PC-9 (cell line): ENCODE results near the gene MCU. TPM values are rescaled to one million over a fixed set of nuclear protein-coding genes. Genes with fewer than 3 reads are reported as not detected.

ENCODE experiments used
- BruUV-seq: library from RNA; stranded (reverse); fragments of 400-500 nt; replicated peaks from 2 replicates; lab custom pipeline; 2021; lab: Mats Ljungman, UMichigan
- CTCF ChIA-PET: fragments of 300-600 bp; sonication (Branson Sonifier 250); formaldehyde crosslinking; loops from one replicate; lab custom pipeline; 2022; ENCODE audit warnings: antibody characterized with exemption; lab: Charles Lee
- POLR2A ChIA-PET: fragments of 300-600 bp; sonication (Branson Sonifier 250); formaldehyde crosslinking; loops from one replicate; lab custom pipeline; 2022; ENCODE audit warnings: antibody characterized with exemption; ENCODE audit not compliant: unreplicated experiment; lab: Charles Lee
- DNase-seq, 2 experiments: peaks; one replicate each; pipeline versions ENCODE4 v3.0.0 to v3.0.0-alpha.2; 2015 to 2022; ENCODE audit warnings: mixed read lengths in 1 of 2
- H2AFZ ChIP-seq: fragments of 200-600 bp; sonication (generic); 2 replicates; pipeline ENCODE4 v1.8.1; 2017; ENCODE audit warnings: antibody characterized with exemption
- H3F3A ChIP-seq: fragments of 200-600 bp; sonication (generic); 2 replicates; pipeline ENCODE4 v1.8.1; 2017; ENCODE audit warnings: antibody characterized with exemption, mild to moderate bottlenecking, low read depth; ENCODE audit not compliant: insufficient read depth
- H3K27ac ChIP-seq: fragments of 200-600 bp; sonication (generic); 2 replicates; pipeline ENCODE4 v1.6.1; 2016; ENCODE audit warnings: mixed run types
- H3K27me3 ChIP-seq: fragments of 200-600 bp; sonication (generic); 2 replicates; pipeline ENCODE4 v1.6.1; 2016; ENCODE audit warnings: low read depth, mixed run types; ENCODE audit not compliant: insufficient read depth
- H3K36me3 ChIP-seq: fragments of 200-600 bp; sonication (generic); 2 replicates; pipeline ENCODE4 v1.6.1; 2016; ENCODE audit warnings: low read depth, mixed run types
- H3K4me1 ChIP-seq: fragments of 200-600 bp; sonication (generic); replicated peaks from 2 replicates; pipeline ENCODE4 v1.6.1; 2016; ENCODE audit warnings: mixed run types; ENCODE audit not compliant: insufficient read depth
- H3K4me2 ChIP-seq: fragments of 200-600 bp; sonication (generic); 2 replicates; pipeline ENCODE4 v1.6.1; 2017; ENCODE audit warnings: mixed run types
- H3K4me3 ChIP-seq: fragments of 200-600 bp; sonication (generic); 2 replicates; pipeline ENCODE4 v1.6.1; 2016; ENCODE audit warnings: mixed run types
- H3K79me2 ChIP-seq: fragments of 200-600 bp; sonication (generic); 2 replicates; pipeline ENCODE4 v1.6.1; 2017; ENCODE audit warnings: low read depth, mixed run types
- H3K9me2 ChIP-seq: fragments of 200-600 bp; sonication (generic); 2 replicates; pipeline ENCODE4 v1.8.1; 2017; ENCODE audit warnings: mild to moderate bottlenecking; ENCODE audit not compliant: insufficient read depth
- H3K9me3 ChIP-seq: fragments of 200-600 bp; sonication (generic); 2 replicates; pipeline ENCODE4 v1.8.1; 2016; ENCODE audit warnings: low read depth; ENCODE audit not compliant: insufficient read depth
- H4K20me1 ChIP-seq: fragments of 200-600 bp; sonication (generic); 2 replicates; pipeline ENCODE4 v1.8.1; 2017; ENCODE audit not compliant: insufficient read depth
- EZH2 ChIP-seq: fragments of 200-600 bp; sonication (generic); IDR thresholded peaks from 2 replicates; pipeline ENCODE4 v1.8.0; 2017; ENCODE audit warnings: antibody characterized with exemption, low read depth
- intact Hi-C: fragments of 100-400 bp; cut with micrococcal nuclease; formaldehyde crosslinking; loops from one replicate; pipeline ENCODE4 v1.10.0; 2022; ENCODE audit not compliant: unreplicated experiment
- total RNA-seq: library from RNA; stranded (reverse); gene quantifications from 2 replicates; pipeline ENCODE4 v1.2.3, GENCODE V29; 2021
- TF ChIP-seq, protein P1 (sequence below): fragments of 200-600 bp; sonication (generic); conservative IDR thresholded peaks from 2 replicates; pipeline ENCODE4 v1.6.1; 2017; ENCODE audit warnings: mixed run types, antibody characterized with exemption, mild to moderate bottlenecking, moderate library complexity

MCU gene
- total RNA-seq, 1 experiment from 2014 or later = 59.5 TPM

DNA sequence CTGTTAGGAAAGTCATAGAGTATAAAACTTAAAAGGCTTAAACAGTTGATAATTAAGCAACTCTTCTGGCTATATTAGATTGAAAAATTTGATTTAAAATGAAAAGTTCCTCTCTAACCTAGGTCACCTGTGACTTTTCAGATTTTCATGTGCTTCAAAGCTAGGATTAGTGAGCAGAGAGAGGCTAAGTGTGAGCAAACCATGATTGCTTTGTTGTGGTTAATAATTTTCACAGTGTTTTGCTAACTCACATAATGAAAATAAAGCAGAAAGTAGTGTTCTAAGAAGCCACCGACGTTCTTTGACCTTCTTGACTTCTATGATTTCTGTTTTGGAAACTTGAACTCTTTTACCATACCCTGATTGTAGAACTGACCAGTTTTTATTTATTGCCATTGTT lies 126.1 kb downstream of the MCU start:
- DNase-seq = no peak
- Histone ChIP-seq H3F3A (peaks cover 12% of the 10 kb centered on the region; the same call in 1 of the 2 replicates), H3K27me3 (no peaks in the 10 kb centered on the region), H2AFZ (no peak overlapping the region), H3K9me2 (0 out of 2 replicates have a peak, but pooled peaks cover 6% of the 10 kb centered on the region), H3K79me2 (peaks cover 20% of the 10 kb centered on the region), H3K4me1 (peaks cover 3% of the 10 kb centered on the region), H3K27ac (0 out of 2 replicates have a peak overlapping the region, but pooled peaks have one; percentile 5), H3K4me2 (no peak overlapping the region), H3K36me3 (no peaks in the 10 kb centered on the region), H3K9me3 (no peaks in the 10 kb centered on the region; the same call in 1 of the 2 replicates), H3K4me3 (no peak overlapping the region), H4K20me1 (peaks cover 3% of the 10 kb centered on the region; the same call in 1 of the 2 replicates)
- POLR2A ChIA-PET = interaction anchor here (0.7 kb wide), 1 partner anchor 125 kb away, joined by 4 read pairs; no protein-coding TSS in a partner anchor
- CTCF ChIA-PET = interaction anchor here (0.6 kb wide), 1 partner anchor 16 kb away, joined by 3 read pairs; no protein-coding TSS in a partner anchor
- intact Hi-C loops = no loop called here
- no TSS peak for BruUV-seq
- no peak for TF ChIP-seq EZH2
- TF ChIP-seq, protein P1, sequence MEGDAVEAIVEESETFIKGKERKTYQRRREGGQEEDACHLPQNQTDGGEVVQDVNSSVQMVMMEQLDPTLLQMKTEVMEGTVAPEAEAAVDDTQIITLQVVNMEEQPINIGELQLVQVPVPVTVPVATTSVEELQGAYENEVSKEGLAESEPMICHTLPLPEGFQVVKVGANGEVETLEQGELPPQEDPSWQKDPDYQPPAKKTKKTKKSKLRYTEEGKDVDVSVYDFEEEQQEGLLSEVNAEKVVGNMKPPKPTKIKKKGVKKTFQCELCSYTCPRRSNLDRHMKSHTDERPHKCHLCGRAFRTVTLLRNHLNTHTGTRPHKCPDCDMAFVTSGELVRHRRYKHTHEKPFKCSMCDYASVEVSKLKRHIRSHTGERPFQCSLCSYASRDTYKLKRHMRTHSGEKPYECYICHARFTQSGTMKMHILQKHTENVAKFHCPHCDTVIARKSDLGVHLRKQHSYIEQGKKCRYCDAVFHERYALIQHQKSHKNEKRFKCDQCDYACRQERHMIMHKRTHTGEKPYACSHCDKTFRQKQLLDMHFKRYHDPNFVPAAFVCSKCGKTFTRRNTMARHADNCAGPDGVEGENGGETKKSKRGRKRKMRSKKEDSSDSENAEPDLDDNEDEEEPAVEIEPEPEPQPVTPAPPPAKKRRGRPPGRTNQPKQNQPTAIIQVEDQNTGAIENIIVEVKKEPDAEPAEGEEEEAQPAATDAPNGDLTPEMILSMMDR = no peak

DNA sequence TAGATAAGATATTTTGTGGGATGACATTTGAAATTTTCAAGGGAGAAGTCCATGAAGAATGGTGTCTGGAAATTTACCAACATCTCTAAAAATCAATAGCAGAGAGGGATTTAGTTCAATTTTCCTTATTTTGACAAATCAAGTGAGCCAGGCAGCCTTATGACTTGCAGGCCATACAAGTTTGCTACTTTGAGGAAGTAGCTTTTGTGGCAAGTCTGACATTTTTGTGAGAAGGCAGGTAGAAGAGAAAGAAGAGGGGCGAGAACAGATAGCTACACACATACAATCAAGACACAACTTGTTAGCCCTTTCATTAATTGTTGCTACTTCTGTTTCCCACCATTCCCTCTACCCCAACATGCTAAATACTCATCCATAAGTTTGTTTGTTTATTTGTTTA lies 127.1 kb downstream of the MCU start:
- no peak for DNase-seq
- Histone ChIP-seq H3K27ac (no peak overlapping the region), H3K4me2 (no peak overlapping the region), H3K9me3 (no peaks in the 10 kb centered on the region; the same call in 1 of the 2 replicates), H3K9me2 (0 out of 2 replicates have a peak, but pooled peaks cover 6% of the 10 kb centered on the region), H3K27me3 (no peaks in the 10 kb centered on the region), H3K4me1 (no peaks in the 10 kb centered on the region; the same call in 1 of the 2 replicates), H3K79me2 (peaks cover 17% of the 10 kb centered on the region), H3F3A (0 out of 2 replicates have a peak, but pooled peaks cover 9% of the 10 kb centered on the region), H3K36me3 (no peaks in the 10 kb centered on the region), H3K4me3 (no peak overlapping the region), H2AFZ (no peak overlapping the region), H4K20me1 (peaks cover 3% of the 10 kb centered on the region; the same call in 1 of the 2 replicates)
- no TSS peak for BruUV-seq
- no peak for TF ChIP-seq EZH2
- TF ChIP-seq, protein P1 = no peak
- intact Hi-C loops = no loop called here
- ChIA-PET CTCF (interaction anchor here (0.7 kb wide), 1 partner anchor 155 kb away, joined by 6 read pairs; no protein-coding TSS in a partner anchor), POLR2A (interaction anchor here (0.7 kb wide), 1 partner anchor 14 kb away, joined by 6 read pairs; no protein-coding TSS in a partner anchor)

DNA sequence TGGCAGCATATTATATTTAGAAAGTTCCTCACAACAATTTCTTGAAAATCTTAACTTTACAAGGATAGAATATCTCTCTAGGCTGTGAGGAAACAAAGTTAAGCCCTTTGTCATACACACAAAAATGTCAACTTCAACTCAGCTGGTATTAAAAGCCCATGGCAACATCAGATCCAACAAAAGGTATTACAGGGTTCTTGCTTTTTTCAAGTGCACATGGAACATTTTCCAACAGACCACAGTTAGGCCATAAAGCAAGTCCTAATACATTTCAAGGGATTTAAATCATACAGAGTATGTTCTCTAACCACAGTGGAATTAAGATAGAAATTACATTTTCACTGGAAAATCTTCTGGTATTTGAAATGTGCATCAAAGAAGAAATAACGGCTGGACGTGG lies 129.7 kb downstream of the MCU start:
- no TSS peak for BruUV-seq
- Histone ChIP-seq H3K4me1 (no peaks in the 10 kb centered on the region; the same call in 1 of the 2 replicates), H3F3A (0 out of 2 replicates have a peak, but pooled peaks cover 6% of the 10 kb centered on the region), H3K4me2 (no peak overlapping the region), H3K27me3 (no peaks in the 10 kb centered on the region), H3K79me2 (peaks cover 25% of the 10 kb centered on the region), H2AFZ (no peak overlapping the region), H3K4me3 (no peak overlapping the region), H3K36me3 (no peaks in the 10 kb centered on the region), H4K20me1 (peaks cover 3% of the 10 kb centered on the region; the same call in 1 of the 2 replicates), H3K9me3 (no peaks in the 10 kb centered on the region; the same call in 1 of the 2 replicates), H3K27ac (no peak overlapping the region), H3K9me2 (0 out of 2 replicates have a peak, but pooled peaks cover 6% of the 10 kb centered on the region)
- intact Hi-C loops = no loop called here
- ChIA-PET CTCF (no interaction called here), POLR2A (no interaction called here)
- TF ChIP-seq, protein P1 = no peak
- no peak for TF ChIP-seq EZH2
- no peak for DNase-seq
